GM12874 (cell line): ENCODE data around the gene TTC27.

Experiments
- CTCF ChIP-seq: IDR thresholded peaks from 2 replicates; pipeline ENCODE4 v1.5.1; 2011; ENCODE audit warnings: low read depth, mild to moderate bottlenecking, control low read depth, low read length, moderate library complexity; ENCODE audit not compliant: insufficient read depth

TTC27 gene

GRCh38 chr2:32770360-32770759 lies 142.5 kb downstream of the TTC27 start:
- TF ChIP-seq CTCF: no peak

DNA sequence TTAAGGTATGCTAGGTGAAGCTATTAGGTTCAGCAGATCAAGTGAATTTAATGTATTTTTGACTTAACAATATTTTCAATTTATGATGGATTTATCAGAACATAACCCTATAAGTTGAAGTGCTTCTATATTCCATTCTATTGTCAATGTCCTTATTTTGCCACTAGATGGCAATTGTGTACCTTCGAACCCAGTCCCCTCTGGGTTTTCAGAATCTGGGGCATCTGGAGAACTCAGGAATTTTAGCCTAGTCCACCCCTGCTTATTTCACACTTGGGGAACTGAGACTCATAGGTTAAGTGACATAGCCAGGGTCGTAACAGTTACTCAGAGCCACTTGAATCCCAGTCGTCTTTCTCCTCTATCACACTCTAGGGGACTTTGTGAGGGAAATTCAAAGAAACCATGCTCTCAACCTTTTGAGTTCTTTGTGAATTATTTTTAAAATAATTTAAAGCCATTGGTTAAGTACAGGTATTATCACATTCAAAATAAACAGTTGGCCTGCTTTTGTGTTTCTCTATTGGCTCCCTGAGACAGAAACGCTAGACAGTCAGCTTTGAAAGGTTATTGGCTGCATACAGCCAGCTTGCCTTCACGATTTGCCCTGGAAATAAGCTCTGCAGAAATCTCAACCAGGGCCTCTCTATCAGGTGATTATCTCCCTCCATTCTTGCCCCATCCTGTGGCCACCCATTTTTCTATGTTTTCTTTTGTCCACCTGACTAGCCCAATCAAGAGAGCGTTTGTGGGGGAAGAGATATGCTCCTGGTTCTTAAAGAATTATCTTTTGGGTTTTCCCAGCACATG lies 145.0 kb downstream of the TTC27 start:
- peak; percentile 39; the same call in 1 of the 2 replicates for TF ChIP-seq CTCF

DNA sequence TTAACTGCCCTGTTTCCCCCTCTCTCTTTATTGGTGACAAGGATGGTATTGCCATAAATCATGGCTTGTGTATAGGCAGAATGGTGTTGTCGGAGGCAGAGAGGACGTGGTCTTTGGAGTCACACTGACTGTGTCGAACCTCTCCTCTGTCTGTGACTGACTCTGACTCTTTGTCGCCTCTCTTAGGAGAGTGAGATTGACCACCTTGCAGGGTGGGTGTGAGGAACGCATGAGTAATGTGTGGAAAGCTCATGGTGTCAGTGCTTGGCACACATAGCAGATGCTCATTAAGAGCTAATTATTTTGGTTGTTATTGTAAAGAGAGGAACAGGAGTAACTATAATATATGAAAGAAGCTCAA lies 145.6 kb downstream of the TTC27 start:
- TF ChIP-seq CTCF: no peak

DNA sequence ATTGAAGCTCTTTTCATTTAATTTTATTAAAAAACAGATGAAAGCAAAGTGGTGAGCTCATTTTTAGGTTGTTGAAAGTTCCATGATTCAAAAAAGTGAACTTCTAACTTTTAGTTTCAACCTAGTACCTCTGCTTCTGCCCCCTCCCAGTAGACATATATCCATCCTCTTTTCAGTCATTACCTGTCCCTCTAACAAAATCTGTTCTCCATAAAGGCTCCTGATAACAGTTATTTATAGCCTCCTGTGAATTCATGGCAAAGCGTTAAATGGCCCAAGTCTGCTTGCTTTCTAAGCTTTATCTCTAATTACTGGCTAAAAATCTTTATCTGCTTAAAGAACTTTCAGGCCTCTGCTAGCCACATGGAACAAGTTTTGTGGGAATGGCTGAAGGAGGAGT lies 148.1 kb downstream of the TTC27 start:
- no peak for TF ChIP-seq CTCF

- no peak for TF ChIP-seq CTCF
Measured at GRCh38 chr2:32777714-32778113, 149.9 kb downstream of the TTC27 start.

DNA sequence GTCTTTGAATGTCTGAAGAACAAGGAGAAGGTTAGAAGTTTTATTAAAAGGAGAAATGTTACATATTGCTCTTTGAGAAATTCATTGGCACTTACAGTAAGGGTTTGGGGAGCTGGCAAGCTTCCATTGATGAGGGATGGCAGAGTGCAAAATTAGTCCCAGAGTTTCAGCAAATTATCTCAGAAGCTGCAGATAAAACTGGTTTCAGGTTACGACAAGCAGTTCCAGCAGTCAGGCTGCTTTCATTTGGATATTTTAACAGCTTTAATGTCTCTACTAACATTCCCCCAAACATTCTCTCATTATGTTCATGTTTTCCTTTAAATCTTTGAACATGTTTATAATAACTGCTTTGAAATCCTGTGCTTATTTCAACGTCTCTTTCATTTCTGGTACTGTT lies 153.1 kb downstream of the TTC27 start:
- no peak for TF ChIP-seq CTCF

DNA sequence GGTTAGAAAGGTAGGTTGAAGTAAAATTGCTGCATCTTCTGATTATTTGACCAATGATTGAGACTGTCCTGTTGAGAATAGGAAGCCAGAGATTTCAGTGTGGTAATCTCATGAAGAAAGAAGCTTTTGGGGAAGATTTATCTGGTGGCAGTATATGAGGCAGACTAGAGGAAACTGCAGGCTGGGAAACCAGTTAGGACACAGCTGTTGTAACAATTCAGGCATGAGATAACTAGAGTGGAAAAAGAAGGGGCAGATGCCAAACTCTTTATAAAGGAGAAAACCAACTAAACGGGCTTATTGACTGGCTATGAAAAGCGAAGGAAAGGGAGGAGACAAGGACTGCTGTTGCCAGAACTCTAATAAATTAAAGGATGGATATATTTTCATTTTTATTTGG lies 155.6 kb downstream of the TTC27 start:
- TF ChIP-seq CTCF: no peak
